Measurements from ENCODE around the gene CFLAR.

CFLAR gene

DNA sequence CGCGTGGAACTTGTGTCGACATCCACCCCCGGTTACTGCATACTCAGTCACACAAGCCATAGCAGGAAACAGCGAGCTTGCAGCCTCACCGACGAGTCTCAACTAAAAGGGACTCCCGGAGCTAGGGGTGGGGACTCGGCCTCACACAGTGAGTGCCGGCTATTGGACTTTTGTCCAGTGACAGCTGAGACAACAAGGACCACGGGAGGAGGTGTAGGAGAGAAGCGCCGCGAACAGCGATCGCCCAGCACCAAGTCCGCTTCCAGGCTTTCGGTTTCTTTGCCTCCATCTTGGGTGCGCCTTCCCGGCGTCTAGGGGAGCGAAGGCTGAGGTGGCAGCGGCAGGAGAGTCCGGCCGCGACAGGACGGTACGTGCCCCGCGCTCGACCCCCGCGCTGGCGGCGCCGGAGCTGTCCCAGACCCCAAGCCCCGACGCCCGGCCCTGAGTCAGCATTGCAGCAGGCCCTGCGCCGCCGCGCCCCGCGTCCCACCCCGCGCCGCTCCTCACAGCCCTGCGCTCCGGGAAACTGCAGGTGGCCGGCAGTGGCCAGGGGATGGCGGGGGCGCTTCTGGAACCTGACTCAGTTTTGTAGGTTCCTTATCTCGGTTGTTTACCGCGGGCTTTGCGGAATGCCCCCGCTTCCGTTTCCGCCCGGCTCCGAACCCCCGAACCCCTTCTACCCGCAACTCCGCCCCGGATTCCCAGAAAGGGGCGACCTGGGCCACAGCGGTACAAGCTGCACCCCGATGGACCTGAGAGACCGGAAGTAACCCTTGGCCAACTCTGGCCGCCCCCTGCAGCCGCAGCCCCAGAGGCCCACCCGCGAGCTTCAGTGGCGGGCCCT is at the start of gene CFLAR:
TSS of gene CFLAR (plus strand) at position 50 of the 844 bp plus-strand sequence. CDS start 13,702 bp downstream, outside the sequence.
- DNase-seq = peak; percentile 90

DNA sequence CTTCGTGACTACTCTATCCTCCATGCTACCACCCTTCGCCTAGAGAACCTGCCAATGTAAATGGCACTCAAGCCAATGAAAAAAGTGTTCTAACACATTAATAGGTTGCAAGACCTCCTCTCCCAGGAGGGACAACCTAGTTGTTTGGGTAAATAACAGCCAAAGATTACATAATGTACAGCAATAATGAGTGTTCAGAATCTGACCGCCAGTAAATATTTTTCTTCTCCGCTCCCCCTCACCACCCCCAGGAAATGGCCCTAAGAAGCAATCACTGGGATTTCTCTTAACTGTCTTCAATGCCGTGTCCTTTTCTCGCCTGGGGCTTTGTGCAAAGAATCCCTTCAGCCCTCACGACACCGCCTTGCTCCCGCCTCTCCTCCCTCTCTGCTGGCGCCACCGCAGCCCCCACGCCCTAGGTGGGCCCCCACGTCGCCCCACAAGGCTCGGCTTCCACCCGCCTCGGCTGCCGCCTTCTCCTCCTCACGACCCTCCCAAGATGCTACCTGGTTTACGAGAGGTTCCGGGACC is 45.0 kb upstream of the CFLAR start:
- DNase-seq = no peak

DNA sequence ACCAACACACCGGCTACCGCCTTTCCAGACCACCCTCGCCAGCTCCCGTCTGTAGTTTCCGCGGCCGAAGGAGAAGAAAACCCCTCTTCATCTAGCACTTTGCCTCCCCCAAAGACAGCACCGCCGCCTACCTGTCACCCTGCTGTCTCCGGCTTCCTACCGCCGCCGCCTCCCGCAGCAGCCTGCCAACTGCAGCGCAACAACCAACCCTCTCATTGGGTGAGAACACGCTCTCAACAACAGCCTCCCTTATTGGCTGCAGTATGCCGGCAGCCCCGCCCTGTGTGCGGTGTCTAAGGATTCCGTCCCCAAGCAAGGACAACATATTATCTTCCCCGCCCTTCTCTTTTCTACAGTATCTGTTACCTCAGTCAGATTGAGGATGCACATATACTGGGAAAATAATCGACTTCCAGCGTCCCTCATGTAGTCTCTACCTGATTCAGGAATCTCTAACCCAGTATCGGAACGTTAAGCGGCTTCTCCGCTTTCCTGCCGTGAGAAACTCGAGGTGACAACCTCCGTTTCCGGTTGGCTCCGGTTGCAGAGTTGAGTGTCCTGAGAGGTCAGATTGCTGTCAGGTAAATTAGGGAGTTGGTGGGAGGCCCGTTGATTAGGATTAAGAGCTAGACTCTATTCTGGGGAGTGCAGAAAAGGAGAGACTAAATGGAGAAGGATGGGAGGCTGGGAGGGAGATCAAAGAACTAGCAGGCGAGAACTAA is 44.3 kb upstream of the CFLAR start, which contains the start of the genes HYCC2 and NDUFB3:
TSS of gene HYCC2 (minus strand) at position 193 of the 722 bp plus-strand sequence. CDS start 47,662 bp downstream, outside the sequence.
TSS of gene NDUFB3 (plus strand) at position 523 of the 722 bp plus-strand sequence. CDS start 6,882 bp downstream, outside the sequence.
- peak; percentile 93 for DNase-seq

DNA sequence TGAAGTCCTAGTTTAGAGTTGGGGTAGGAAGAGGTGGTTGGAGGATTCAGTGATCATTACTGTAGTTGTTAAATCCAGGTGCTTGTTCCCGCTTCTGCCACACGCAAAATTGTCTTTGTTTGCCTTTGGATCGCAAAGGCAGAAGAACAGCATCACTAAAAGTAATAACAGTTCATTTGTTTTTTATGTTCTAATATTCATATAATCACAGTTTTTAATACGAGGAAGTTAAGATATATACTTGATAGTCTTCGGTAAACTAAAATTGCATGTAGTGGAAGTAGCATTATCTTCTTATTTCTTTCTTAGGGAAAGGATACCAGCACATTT is 43.8 kb upstream of the CFLAR start:
- no peak for DNase-seq

DNA sequence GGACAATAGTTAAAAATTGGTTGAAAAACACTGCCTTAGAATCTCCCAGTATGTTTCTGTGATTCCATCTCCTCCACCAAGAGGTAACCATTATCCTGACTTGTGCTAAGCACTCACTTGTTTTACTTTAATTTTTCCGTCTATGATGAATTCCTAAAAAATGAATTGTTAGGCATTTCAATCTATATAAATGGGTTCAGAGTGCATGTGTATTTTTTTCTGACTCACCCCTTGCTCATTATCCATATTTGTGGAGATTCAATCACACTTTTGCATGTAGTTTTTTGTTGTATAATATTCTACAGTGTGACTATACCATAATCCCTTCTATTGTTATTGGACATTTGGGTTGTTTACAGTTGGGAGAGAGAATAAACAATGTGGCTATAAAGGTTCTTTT is 42.9 kb upstream of the CFLAR start:
- no peak for DNase-seq

DNA sequence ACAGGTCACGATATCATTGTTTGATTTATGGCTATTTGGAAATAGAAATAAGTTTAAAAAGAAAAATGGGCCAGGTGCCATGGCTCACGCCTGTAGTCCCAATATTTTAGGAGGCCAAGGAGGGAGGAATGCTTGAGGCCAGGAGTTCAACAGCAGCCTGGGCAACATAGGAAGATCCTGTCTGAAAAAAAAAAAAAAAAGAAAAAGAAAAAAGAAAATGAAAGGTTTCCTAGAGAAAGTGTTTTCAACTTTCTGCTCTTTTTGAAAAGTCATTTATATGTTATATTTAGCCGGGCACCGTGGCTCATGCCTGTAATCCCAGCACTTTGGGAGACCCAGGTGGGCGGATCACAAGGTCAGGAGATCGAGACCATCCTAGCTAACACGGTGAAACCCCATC is 41.0 kb upstream of the CFLAR start:
- no peak for DNase-seq

DNA sequence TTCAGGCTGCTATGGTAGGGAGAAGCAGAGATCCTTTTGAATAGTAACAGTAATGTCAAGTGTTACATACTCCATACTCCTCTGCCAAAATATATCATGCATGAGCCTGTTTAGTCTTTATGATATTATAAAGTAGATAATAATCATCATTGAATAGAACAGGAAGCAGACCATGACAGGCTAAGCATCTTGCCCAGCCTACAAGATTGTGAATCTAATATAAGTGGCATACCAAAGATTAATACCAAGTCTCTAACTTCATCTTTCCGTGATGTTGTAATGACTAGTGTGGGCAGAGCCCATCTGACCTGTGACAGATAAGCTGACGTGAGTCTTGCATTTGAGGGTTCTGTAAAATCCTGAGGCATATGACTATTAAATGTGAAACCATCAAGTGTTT is 31.1 kb upstream of the CFLAR start:
- DNase-seq = no peak

DNA sequence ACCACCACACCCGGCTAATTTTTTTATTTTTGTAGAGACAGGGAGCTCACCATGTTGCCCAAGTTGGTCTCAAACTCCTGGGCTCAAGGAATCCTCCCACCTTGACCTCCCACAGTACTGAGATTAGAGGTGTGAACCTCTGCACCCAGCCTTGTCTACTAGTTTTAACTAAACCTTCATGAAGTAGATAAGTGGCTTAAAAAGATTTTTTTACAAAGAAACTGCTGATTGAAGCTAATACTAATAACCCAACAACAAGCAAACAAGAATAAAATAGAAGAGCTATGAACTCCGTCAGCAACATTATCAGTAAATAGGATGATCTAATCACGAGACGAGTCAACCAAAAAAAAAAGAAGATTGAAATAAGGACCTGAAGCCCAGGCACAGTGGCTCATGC is 25.4 kb upstream of the CFLAR start:
- no peak for DNase-seq

DNA sequence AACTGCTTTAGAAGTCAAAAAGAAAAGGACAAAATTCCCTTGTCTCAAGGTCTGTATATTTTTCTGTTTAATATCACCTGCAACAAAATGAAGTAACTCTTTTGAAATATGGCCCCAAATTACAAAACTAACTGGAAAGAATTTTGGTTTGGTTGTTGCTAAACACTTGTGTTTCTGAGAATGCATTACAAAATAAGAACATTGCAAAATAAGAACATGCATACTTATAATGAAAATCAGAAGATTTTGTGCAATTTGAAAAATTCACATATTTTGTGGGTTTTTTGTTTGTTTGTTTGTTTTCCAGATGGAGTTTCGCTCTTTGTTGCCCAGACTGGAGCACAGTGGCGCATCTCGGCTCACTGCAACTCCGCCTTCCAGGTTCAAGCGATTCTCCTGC is 22.4 kb upstream of the CFLAR start:
- no peak for DNase-seq

DNA sequence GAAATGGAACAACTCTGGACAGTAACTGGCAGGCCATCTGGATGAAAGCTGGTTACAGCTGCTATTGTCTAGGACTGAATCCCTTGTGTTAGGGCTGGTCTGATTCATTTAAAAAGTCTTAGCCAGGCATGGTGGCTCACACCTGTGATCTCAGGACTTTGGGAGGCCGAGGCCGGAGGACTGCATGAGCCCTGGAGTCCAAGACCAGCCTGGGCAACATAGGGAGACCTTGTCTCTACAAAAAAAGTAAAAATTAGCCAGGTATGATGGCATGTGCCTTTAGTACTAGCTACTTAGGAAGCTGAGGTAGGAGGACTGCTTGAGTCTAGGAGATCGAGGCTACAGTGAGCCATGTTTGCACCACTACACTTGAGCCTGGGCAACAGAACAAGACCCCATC is 15.5 kb upstream of the CFLAR start:
- DNase-seq = no peak

DNA sequence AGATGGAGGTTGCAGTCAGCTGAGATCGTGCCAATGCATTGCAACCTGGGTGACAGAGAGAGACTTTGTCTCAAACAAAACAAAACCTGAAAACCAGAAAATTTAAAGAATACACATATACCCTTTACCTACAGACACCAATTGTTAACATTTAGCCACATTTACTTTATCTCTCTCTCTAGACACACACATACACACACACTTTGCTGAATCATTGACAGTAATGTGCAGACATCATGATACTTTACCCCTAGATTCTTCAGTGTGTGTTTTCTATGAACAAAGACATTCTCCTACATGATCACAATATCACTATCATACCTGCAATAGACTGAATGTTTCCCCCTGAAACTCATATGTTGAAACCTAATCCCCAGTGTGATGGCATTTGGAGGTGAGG is 10.2 kb upstream of the CFLAR start:
- no peak for DNase-seq

DNA sequence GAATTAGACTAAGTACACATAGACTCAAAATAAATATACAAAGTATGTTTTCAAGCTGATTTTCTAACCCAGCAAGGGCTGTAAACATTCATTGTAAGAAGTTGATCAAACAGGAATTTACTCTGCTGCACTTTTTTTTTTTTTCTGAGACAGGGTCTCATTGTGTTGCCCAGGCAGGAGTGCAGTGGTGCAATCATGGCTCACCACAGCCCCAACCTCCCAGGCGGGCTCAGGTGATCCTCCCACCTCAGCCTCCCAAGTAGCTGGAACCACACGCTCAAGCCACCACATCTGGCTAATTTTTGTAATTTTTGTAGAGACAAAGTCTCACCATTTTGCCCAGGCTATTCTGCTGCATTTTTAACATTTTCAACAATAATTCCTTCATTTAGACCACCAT is 8.3 kb upstream of the CFLAR start:
- no peak for DNase-seq

DNA sequence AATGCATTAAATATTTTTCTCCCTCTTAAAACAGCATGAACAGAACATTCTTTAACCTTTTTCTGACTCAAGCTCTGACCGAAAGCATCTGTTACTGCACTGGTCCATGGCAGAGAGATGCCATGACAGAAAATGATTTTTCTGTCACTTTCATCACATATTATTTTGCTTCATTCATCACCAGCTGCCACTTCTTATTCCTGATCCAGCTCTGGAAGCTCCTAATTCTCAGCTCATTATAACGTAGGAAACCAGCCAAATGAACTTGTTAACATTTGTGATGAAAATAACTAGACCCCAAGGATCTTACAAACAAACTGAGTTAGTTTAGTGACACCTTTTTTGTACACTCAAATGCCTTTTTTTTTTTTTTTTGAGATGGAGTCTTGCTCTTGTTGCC is 7.6 kb upstream of the CFLAR start:
- DNase-seq = no peak

DNA sequence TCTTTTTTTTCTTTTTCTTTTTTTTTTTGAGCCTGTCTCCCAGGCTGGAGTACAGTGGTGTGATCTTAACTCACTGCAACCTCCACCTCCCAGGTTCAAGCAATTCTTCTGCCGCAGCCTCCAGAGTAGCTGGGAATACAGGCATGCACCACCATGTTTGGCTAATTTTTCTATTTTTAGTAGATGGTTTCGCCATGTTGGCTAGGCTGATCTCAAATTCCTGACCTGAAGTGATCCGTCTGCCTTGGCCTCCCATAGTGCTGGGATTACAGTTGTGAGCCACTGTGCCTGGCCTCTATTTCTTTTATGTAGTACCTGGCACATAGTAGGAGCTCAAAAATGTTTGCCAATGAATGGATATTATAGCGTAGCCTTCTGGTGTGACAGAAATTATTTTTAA is 6.8 kb upstream of the CFLAR start:
- DNase-seq = no peak

DNA sequence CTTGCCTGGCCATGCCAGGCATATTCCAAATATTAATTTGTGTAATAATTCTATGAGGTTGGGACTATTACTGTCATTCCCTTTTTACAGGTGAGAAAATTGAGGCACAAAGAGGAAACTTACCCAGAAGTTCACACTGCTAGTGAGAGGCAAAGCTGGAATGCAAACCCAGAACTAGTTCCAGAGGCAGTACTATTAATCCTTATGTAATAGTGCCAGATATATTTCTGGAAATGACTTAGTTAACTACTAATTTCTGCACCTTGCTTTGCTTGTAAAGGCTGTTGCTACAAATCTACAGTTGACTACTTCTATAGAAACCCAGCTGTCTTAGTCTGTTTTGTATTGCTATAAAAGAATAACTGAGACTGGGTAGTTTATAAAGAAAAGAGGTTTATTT is 5.3 kb upstream of the CFLAR start:
- no peak for DNase-seq

DNA sequence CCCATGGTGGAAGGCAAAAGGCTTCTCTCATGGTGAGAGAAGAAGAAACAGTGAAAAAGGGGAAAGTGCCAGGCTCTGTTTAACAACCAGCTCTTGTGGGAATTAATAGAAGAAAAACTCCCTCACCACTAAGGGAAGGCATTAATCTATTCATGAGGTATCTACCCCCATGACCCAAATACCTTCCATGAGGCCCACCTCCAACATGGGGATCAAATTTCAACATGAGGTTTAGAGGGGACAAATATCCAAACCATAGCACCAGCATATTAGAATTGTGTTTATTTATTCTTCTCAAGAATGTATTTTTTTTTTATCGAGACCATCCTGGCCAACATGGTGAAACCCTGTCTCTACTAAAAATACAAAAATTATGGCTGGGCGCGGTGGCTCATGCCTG is 4.9 kb upstream of the CFLAR start:
- no peak for DNase-seq

DNA sequence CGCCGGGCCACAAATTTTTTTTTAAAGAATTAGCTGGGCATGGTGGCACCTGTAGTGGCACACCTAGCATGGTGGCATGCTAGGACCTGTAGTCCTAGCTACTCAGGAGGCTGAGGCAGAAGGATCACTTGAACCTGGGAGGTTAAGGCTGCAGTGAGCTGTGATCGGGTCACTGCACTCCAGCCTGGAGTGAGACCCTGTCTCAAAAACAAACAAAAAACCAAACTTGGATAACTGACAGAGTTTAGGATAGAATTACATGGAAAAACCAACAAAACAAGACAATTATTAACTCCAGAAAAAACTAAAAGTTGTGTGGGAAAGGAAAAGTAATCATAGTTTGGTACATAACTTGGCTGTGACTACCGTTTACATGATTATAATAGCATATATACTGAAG is 1.6 kb upstream of the CFLAR start:
- no peak for DNase-seq

DNA sequence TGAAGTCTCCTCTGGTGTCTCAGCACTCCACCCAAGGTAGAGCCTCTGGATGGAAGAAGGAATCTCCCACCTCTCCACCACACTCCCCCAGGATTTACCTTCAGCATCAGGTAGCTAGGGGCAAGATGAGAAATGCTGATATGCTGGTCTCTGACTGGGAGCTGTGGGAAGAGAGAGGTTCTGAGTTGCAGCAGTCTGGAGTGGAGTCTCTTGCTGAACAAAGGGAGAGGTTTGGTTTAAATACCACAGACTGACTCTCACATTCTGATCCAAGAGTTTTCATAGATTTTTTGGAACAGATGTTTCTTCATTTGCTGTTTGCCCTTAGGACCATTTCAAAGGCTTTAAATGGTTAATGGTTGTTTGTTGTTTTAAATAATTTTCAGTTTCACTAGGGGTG is 1.1 kb upstream of the CFLAR start:
- no peak for DNase-seq

DNA sequence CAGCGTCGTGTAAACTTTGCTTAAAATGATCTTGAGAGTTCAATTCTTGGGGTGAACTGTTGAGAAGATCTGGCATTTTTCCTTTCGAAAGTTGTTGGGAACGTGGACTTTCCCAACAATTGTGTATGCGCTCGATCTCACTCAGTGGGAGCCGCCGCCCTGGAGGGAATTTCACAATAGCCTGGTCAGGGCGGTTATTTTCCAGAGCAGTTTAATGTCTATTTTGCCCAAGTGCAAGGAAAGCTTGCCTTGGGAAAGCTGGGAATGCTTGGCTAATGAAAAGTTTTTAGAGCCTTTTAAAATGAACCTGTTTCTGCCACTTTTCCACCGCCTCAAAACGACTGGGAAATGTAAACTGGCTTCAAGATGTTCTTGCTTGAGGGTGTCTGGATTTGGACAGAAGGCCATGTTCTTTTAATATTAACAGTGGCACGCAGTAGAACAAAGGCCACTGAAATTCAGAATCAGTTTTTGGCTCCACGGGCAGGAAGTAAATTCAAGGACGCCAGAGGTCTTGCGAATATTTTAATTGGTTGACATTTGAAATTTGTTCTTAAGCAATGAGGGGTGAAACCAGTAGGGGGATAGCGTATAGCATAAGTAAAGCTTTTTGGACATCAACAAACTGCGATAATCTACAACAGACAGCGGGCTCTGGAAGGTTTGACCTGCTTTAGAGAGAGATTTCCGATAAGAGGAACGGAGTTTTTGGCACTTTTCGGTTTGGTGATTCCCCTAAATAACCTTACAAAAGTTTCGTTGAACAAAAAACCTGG is 1.2 kb downstream of the CFLAR start:
- peak; percentile 49 for DNase-seq

DNA sequence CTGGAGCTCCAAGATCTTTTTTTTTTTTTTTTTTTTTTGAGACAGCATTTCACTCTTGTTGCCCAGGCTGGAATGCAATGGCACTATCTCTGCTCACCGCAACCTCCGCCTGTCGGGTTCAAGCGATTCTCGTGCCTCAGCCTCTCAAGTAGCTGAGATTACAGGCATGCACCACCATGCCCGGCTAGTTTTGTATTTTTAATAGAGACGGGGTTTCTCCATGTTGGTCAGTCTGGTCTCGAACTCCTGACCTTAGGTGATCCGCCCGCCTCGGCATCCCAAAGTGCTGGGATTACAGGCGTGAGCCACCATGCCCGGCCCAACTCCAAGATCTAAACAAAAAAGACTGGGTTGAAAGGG is 1.8 kb downstream of the CFLAR start:
- DNase-seq = peak; percentile 57

DNA sequence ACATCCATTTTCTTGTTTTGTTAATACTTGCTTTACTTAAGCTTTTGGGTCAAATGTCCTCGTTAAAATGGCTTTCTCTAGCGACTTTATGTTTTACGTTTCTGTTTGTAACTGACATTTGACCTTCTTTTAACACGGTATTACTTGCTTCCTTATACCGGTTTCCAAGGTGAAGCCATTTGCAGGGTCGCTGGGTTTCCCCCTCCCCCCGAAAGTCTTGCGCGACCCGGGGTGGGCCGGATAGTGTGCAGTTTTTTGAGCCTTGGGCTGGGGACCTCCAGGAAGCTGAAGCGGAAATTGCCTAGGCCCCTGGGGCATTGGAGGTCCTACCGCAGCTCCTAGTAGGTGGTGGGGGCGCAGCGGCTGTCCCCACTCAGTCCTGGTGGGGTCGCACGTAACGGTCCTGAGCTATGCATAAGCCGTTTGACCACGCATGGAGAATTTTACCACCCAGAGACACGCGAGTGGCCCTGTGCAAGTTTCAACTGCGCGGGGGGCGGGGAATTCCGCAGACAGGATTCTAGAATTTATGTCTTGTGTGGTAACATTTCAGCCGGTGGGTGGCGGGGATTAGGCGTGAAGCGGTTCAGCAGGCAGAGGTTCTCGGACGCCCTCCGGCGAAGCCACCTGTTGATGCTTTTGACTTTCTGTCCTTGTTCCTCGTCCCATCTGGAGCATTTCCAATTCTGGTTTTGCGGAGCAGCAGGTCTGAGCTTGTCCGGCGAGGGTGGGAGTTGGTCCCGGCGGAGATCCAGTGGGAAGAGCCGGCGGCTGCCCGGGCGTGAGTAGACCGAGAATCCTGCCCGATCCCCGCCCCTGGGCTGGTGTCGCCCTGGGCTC is 2.4 kb downstream of the CFLAR start:
- DNase-seq = peak; percentile 93

Data from stimulated activated CD4-positive, alpha-beta T cell treated with anti-CD3 and anti-CD28 coated beads, Interleukin-15, amount 100 ng/mL, for 24 hours (primary cell).